Neural crest cell (in vitro differentiated cells): ENCODE data around the gene SPATA13. TPM values are rescaled to one million over a fixed set of nuclear protein-coding genes. Genes with fewer than 3 reads are reported as not detected.
A peak's percentile ranks its signal among the peaks of the same experiment; 100 is the strongest.
"Not testable (repeated sequence)": the region's sequence is repeated elsewhere in the genome, so short reads cannot be mapped to it uniquely, and the experiment has no call there.

Experiments used
- DNase-seq: peaks from one replicate; pipeline ENCODE4 v3.0.0; 2021; ENCODE audit warnings: low read depth, mixed read lengths, low spot score
- H3K27ac Mint-ChIP-seq: one replicate; pipeline ENCODE4 v1.8.0; 2021; ENCODE audit warnings: mild to moderate bottlenecking, mixed read lengths; ENCODE audit not compliant: unreplicated experiment
- H3K27me3 Mint-ChIP-seq: 2 replicates; pipeline ENCODE4 v1.8.0; 2021; ENCODE audit warnings: low read depth, mild to moderate bottlenecking, mixed read lengths
- H3K36me3 Mint-ChIP-seq: 2 replicates; pipeline ENCODE4 v1.8.0; 2021; ENCODE audit warnings: low read depth, mild to moderate bottlenecking, mixed read lengths
- H3K4me1 Mint-ChIP-seq: 2 replicates; pipeline ENCODE4 v1.8.0; 2021; ENCODE audit warnings: mixed read lengths
- H3K4me3 Mint-ChIP-seq: one replicate; pipeline ENCODE4 v1.8.0; 2021; ENCODE audit warnings: mild to moderate bottlenecking, mixed read lengths
- H3K9me3 Mint-ChIP-seq: 2 replicates; pipeline ENCODE4 v1.8.0; 2021; ENCODE audit warnings: mixed read lengths
- CTCF ChIP-seq: fragments of 200-600 bp; sonication (generic); conservative IDR thresholded peaks from 2 replicates; pipeline ENCODE4 v1.5.0; 2021; ENCODE audit warnings: antibody characterized with exemption, mild to moderate bottlenecking
- total RNA-seq: library from RNA; stranded (reverse); gene quantifications from 2 replicates; pipeline ENCODE4 v1.2.1, GENCODE V29; 2021

The SPATA13 gene
- total RNA-seq, 1 donor from 2014 or later = 45.8 TPM

GRCh38 chr13:24195626-24196025, 35.1 kb downstream of the SPATA13 start:
- peaks cover 26% of the 10 kb centered on the region for H3K4me1 Mint-ChIP-seq
- H3K9me3 Mint-ChIP-seq = no peaks in the 10 kb centered on the region
- no peak for TF ChIP-seq CTCF
- no peak overlapping the region for H3K4me3 Mint-ChIP-seq
- DNase-seq = no peak
- peaks cover 13% of the 10 kb centered on the region for H3K36me3 Mint-ChIP-seq
- no peak overlapping the region for H3K27ac Mint-ChIP-seq
- H3K27me3 Mint-ChIP-seq = no peaks in the 10 kb centered on the region

- Mint-ChIP-seq H3K4me3 (no peak overlapping the region), H3K27ac (no peak overlapping the region), H3K9me3 (no peaks in the 10 kb centered on the region), H3K36me3 (peaks cover 10% of the 10 kb centered on the region), H3K27me3 (no peaks in the 10 kb centered on the region), H3K4me1 (peaks cover 32% of the 10 kb centered on the region)
- DNase-seq = no peak
- no peak for TF ChIP-seq CTCF
Observed at GRCh38 chr13:24196593-24197197, 36.2 kb downstream of the SPATA13 start.

- Mint-ChIP-seq H3K27ac (no peak overlapping the region), H3K9me3 (no peaks in the 10 kb centered on the region), H3K27me3 (no peaks in the 10 kb centered on the region), H3K4me3 (no peak overlapping the region), H3K36me3 (peaks cover 3% of the 10 kb centered on the region), H3K4me1 (peaks cover 50% of the 10 kb centered on the region)
- no peak for DNase-seq
- TF ChIP-seq CTCF = no peak
Observed at GRCh38 chr13:24199016-24199415, 38.5 kb downstream of the SPATA13 start.

GRCh38 chr13:24202215-24202614, 41.7 kb downstream of the SPATA13 start:
- Mint-ChIP-seq H3K27ac (no peak overlapping the region), H3K4me1 (peaks cover 57% of the 10 kb centered on the region), H3K4me3 (no peak overlapping the region), H3K27me3 (no peaks in the 10 kb centered on the region), H3K9me3 (no peaks in the 10 kb centered on the region), H3K36me3 (peaks cover 5% of the 10 kb centered on the region)
- DNase-seq = no peak
- no peak for TF ChIP-seq CTCF

- DNase-seq = no peak
- Mint-ChIP-seq H3K36me3 (peaks cover 5% of the 10 kb centered on the region), H3K4me1 (peaks cover 56% of the 10 kb centered on the region), H3K27me3 (no peaks in the 10 kb centered on the region), H3K4me3 (no peak overlapping the region), H3K27ac (no peak overlapping the region), H3K9me3 (no peaks in the 10 kb centered on the region)
- no peak for TF ChIP-seq CTCF
Observed at GRCh38 chr13:24203273-24203672, 42.8 kb downstream of the SPATA13 start.

- Mint-ChIP-seq H3K27ac (no peak overlapping the region), H3K9me3 (no peaks in the 10 kb centered on the region), H3K4me3 (no peak overlapping the region), H3K36me3 (peaks cover 5% of the 10 kb centered on the region), H3K27me3 (no peaks in the 10 kb centered on the region), H3K4me1 (peaks cover 52% of the 10 kb centered on the region)
- no peak for TF ChIP-seq CTCF
- no peak for DNase-seq
Observed at GRCh38 chr13:24203811-24204210, 43.3 kb downstream of the SPATA13 start.

- Mint-ChIP-seq H3K4me1 (peaks cover 44% of the 10 kb centered on the region), H3K27ac (peak overlapping the region; percentile 29)
- not testable (repeated sequence) for H3K27me3 Mint-ChIP-seq, H3K9me3 Mint-ChIP-seq, H3K4me3 Mint-ChIP-seq, H3K36me3 Mint-ChIP-seq, DNase-seq
Observed at GRCh38 chr13:24205076-24205475, 44.6 kb downstream of the SPATA13 start.
